PC-3 (cell line): ENCODE data around the gene TNNT2. TPM values are rescaled to one million over a fixed set of nuclear protein-coding genes. Genes with fewer than 3 reads are reported as not detected.

ENCODE experiments used
- ATAC-seq: fragments of 200-7000 bp; cut with Tn5 transposase; 2 replicates; pipeline ENCODE4 v1.9.1; 2020; ENCODE audit warnings: mild to moderate bottlenecking, moderate library complexity
- BruUV-seq: library from RNA; stranded (reverse); fragments of 400-500 nt; replicated peaks from 2 replicates; lab custom pipeline; 2021; lab: Mats Ljungman, UMichigan
- CTCF ChIA-PET: fragments of 300-600 bp; sonication (Branson Sonifier 250); formaldehyde crosslinking; loops from one replicate; lab custom pipeline; 2022; ENCODE audit warnings: antibody characterized with exemption; lab: Charles Lee
- POLR2A ChIA-PET: fragments of 300-600 bp; sonication (Branson Sonifier 250); formaldehyde crosslinking; loops from one replicate; lab custom pipeline; 2022; ENCODE audit warnings: antibody characterized with exemption; ENCODE audit not compliant: unreplicated experiment; lab: Charles Lee
- DNase-seq: peaks from one replicate; pipeline ENCODE4 v3.0.0-alpha.2; 2015
- H2AFZ ChIP-seq: fragments of 300-600 bp; sonication (generic); 2 replicates; pipeline ENCODE4 v1.6.0; 2016; ENCODE audit warnings: antibody characterized with exemption, low read length
- H3F3A ChIP-seq: fragments of 300-600 bp; sonication (generic); one replicate; pipeline ENCODE4 v1.6.0; 2017; ENCODE audit warnings: antibody characterized with exemption, low read length, control low read depth, mild to moderate bottlenecking; ENCODE audit not compliant: unreplicated experiment
- H3K27ac ChIP-seq: fragments of 300-600 bp; sonication (generic); 2 replicates; pipeline ENCODE4 v1.5.1; 2016; ENCODE audit warnings: mild to moderate bottlenecking, low read length
- H3K27me3 ChIP-seq: fragments of 300-600 bp; sonication (generic); 2 replicates; pipeline ENCODE4 v1.6.1; 2016; ENCODE audit warnings: low read length, mixed read lengths
- H3K36me3 ChIP-seq: fragments of 300-600 bp; sonication (generic); 2 replicates; pipeline ENCODE4 v1.6.1; 2016; ENCODE audit warnings: low read depth, mixed run types, low read length, mixed read lengths
- H3K4me1 ChIP-seq: fragments of 300-600 bp; sonication (generic); 2 replicates; pipeline ENCODE4 v1.5.1; 2016; ENCODE audit warnings: low read length; ENCODE audit not compliant: insufficient read depth
- H3K4me2 ChIP-seq: fragments of 300-600 bp; sonication (generic); 2 replicates; pipeline ENCODE4 v1.6.0; 2016; ENCODE audit warnings: low read length
- H3K4me3 ChIP-seq: fragments of 300-600 bp; sonication (generic); 2 replicates; pipeline ENCODE4 v1.5.1; 2016; ENCODE audit warnings: mild to moderate bottlenecking, low read length, mixed read lengths
- H3K79me2 ChIP-seq: fragments of 300-600 bp; sonication (generic); 2 replicates; pipeline ENCODE4 v1.6.1; 2017; ENCODE audit warnings: low read length, mixed read lengths
- H3K9ac ChIP-seq: fragments of 300-600 bp; sonication (generic); 2 replicates; pipeline ENCODE4 v1.6.0; 2016; ENCODE audit warnings: mild to moderate bottlenecking, low read length
- H3K9me2 ChIP-seq: fragments of 300-600 bp; sonication (generic); replicated peaks from 2 replicates; pipeline ENCODE4 v1.6.1; 2016; ENCODE audit warnings: mixed run types, low read length, mixed read lengths
- H3K9me3 ChIP-seq: fragments of 300-600 bp; sonication (generic); 2 replicates; pipeline ENCODE4 v1.6.1; 2016; ENCODE audit warnings: low read length, mixed read lengths
- H4K20me1 ChIP-seq: fragments of 300-600 bp; sonication (generic); 2 replicates; pipeline ENCODE4 v1.6.1; 2016; ENCODE audit warnings: low read length, mixed read lengths
- CTCF ChIP-seq: fragments of 300-600 bp; sonication (generic); conservative IDR thresholded peaks from 2 replicates; pipeline ENCODE4 v1.5.1; 2017; ENCODE audit warnings: antibody characterized with exemption, low read depth, mild to moderate bottlenecking, low read length
- EZH2 ChIP-seq: fragments of 300-600 bp; sonication (generic); IDR thresholded peaks from one replicate; pipeline ENCODE4 v1.6.1; 2017; ENCODE audit warnings: antibody characterized with exemption, mild to moderate bottlenecking, low read length; ENCODE audit not compliant: unreplicated experiment
- EZH2phosphoT487 ChIP-seq: fragments of 300-600 bp; sonication (generic); IDR thresholded peaks from 2 replicates; pipeline ENCODE4 v1.6.1; 2018; ENCODE audit warnings: mild to moderate bottlenecking, antibody characterized with exemption, low read length, borderline replicate concordance
- intact Hi-C: fragments of 100-400 bp; cut with micrococcal nuclease; formaldehyde crosslinking; loops from 2 replicates; pipeline ENCODE4 v1.9.0; 2023
- total RNA-seq: library from RNA; depleted of rRNA; stranded (reverse); fragments of >200 nt; gene quantifications from 2 replicates; pipeline ENCODE4 v1.2.3, GENCODE V29; 2014

The TNNT2 gene
- total RNA-seq, 1 experiment from 2014 or later: 1.1 TPM

GRCh38 chr1:201320168-201320788 lies 57.2 kb downstream of the TNNT2 start:
- intact Hi-C loops: no loop called here
- Histone ChIP-seq H3F3A (no peaks in the 10 kb centered on the region), H3K36me3 (peaks cover 100% of the 10 kb centered on the region), H2AFZ (no peak overlapping the region), H4K20me1 (no peaks in the 10 kb centered on the region), H3K4me1 (no peaks in the 10 kb centered on the region), H3K9me3 (no peaks in the 10 kb centered on the region), H3K27ac (no peak overlapping the region), H3K4me3 (no peak overlapping the region), H3K9me2 (no peaks in the 10 kb centered on the region), H3K4me2 (no peak overlapping the region), H3K27me3 (no peaks in the 10 kb centered on the region), H3K9ac (no peak overlapping the region), H3K79me2 (no peaks in the 10 kb centered on the region)
- ATAC-seq (no peak), DNase-seq (no peak)
- BruUV-seq: no TSS peak
- POLR2A ChIA-PET: no interaction called here
- CTCF ChIA-PET: no interaction called here
- TF ChIP-seq EZH2 (no peak), EZH2phosphoT487 (no peak), CTCF (no peak)

- intact Hi-C loops: no loop called here
- DNase-seq (no peak), ATAC-seq (no peak)
- no peak overlapping the region for H3K4me2 ChIP-seq
- POLR2A ChIA-PET: no interaction called here
- no TSS peak for BruUV-seq
- peaks cover 100% of the 10 kb centered on the region for H3K36me3 ChIP-seq
- H2AFZ ChIP-seq: no peak overlapping the region
- H3K79me2 ChIP-seq: no peaks in the 10 kb centered on the region
- H3K9me2 ChIP-seq: no peaks in the 10 kb centered on the region
- CTCF ChIA-PET: no interaction called here
- H4K20me1 ChIP-seq: no peaks in the 10 kb centered on the region
- no peaks in the 10 kb centered on the region for H3K27me3 ChIP-seq
- no peak overlapping the region for H3K9ac ChIP-seq
- TF ChIP-seq EZH2 (no peak), CTCF (no peak), EZH2phosphoT487 (no peak)
- no peaks in the 10 kb centered on the region for H3K4me1 ChIP-seq
- H3K9me3 ChIP-seq: no peaks in the 10 kb centered on the region
- no peak overlapping the region for H3K4me3 ChIP-seq
- no peak overlapping the region for H3K27ac ChIP-seq
- H3F3A ChIP-seq: no peaks in the 10 kb centered on the region
These were observed 57.8 kb downstream of the TNNT2 start for GRCh38 chr1:201319631-201320030.

- no peak for DNase-seq
- POLR2A ChIA-PET: no interaction called here
These were observed 58.8 kb downstream of the TNNT2 start for GRCh38 chr1:201318504-201319340.

More at GRCh38 chr1:201318504-201319340, 58.8 kb downstream of the TNNT2 start:
- intact Hi-C loops: no loop called here
- no peak overlapping the region for H3K27ac ChIP-seq
- peaks cover 2% of the 10 kb centered on the region for H3K79me2 ChIP-seq
- ATAC-seq: peak; percentile 30; the same call in 1 of the 2 replicates
- H3K9me3 ChIP-seq: no peaks in the 10 kb centered on the region
- no peak overlapping the region for H3K4me2 ChIP-seq
- H3K9me2 ChIP-seq: no peaks in the 10 kb centered on the region
- no peak overlapping the region for H3K9ac ChIP-seq
- no peaks in the 10 kb centered on the region for H3F3A ChIP-seq
- H3K4me1 ChIP-seq: no peaks in the 10 kb centered on the region
- H2AFZ ChIP-seq: no peak overlapping the region
- CTCF ChIA-PET: interaction anchor here (0.6 kb wide), 1 partner anchor 29 kb away, joined by 6 read pairs; no protein-coding TSS in a partner anchor
- BruUV-seq: no TSS peak
- TF ChIP-seq EZH2phosphoT487: no peak
- no peak for TF ChIP-seq CTCF
- no peak for TF ChIP-seq EZH2
- H3K27me3 ChIP-seq: no peaks in the 10 kb centered on the region
- H3K36me3 ChIP-seq: peaks cover 100% of the 10 kb centered on the region
- no peak overlapping the region for H3K4me3 ChIP-seq
- H4K20me1 ChIP-seq: no peaks in the 10 kb centered on the region
